HG02970 (cell line): ENCODE data around the gene ENTPD6.
"Not testable (repeated sequence)": the region's sequence is repeated elsewhere in the genome, so short reads cannot be mapped to it uniquely, and the experiment has no call there.

ENCODE experiments used
- ATAC-seq: cut with Tn5 transposase; IDR thresholded peaks from one replicate; pipeline ENCODE4 v1.9.1; 2021; ENCODE audit warnings: mild to moderate bottlenecking, moderate library complexity, moderate number of reproducible peaks; ENCODE audit not compliant: unreplicated experiment, low FRiP score

Gene ENTPD6

GRCh38 chr20:25221592-25222460, 26.3 kb downstream of the ENTPD6 start:
- ATAC-seq = no peak

- ATAC-seq = no peak
Measured at GRCh38 chr20:25222461-25223178, 27.1 kb downstream of the ENTPD6 start.

DNA sequence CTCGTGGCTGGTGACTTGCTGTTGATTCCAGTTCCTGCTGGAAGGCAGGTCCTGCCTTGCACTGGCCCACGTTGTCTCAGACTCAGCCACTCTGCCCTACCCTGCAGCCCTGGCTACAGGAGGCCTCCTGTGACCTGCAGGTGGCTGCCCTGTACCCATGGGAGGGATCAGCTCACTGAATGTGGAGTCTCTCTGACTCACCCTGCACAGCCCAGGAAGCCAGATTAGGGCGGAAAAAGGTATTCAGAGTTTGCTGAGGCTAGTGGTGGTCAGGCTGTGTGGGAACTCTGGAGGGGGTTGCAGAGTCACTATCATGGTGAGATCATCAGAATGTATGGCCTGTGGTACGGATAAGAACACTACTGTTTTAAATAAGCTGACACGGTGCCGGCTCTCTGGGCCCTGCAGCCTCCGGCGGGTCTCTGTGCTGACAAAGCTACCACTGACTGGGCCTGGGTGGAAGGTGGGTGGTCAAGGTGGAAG, 27.7 kb downstream of the ENTPD6 start:
- ATAC-seq = no peak

DNA sequence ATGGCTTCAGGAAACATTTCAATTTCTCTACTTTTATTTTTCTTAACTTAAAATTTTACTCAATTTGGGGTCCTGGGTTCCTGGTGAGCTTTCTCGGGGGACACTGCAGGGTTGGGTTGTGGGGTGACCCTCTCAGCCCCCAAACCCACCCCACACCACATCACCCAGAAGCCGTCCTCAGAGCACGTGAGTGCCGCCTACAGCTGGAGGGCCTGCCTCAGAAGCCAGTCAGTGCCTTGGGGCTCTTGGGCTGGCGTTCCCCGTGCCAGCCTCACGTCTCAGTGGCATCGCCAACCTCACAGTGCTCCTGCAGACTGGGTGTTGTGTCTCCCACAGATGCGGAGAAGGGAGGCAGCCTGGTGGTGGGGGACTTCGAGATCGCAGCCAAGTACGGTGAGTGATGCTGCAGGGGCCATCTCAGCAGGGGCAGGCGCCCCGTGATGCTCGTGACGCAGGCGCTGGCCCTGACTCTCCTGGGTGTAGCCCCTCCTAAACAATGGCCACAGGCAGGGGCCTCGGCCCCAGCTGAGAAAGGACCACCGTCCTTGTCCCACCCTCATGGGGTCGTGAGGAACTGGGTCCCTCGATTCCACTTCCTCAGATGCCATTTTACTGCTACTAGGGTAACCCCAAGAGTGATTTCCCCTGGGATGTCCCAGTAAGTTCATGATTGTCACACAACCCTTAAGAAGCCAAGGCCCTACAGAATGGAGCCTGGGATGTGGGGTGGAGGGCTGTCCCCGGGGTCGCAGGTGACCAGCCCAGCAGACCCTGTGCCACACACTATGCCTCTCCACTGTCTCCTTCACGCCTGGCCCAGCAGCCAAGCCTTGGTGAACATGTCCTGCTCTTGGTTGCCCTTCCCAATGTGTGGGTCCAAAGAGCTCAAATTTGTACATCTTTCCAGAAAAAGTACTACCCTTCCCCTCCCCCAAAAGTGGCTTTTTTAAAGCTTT, 28.5 kb downstream of the ENTPD6 start:
- ATAC-seq = no peak

- ATAC-seq = no peak
Measured at GRCh38 chr20:25224941-25225340, 29.4 kb downstream of the ENTPD6 start.

DNA sequence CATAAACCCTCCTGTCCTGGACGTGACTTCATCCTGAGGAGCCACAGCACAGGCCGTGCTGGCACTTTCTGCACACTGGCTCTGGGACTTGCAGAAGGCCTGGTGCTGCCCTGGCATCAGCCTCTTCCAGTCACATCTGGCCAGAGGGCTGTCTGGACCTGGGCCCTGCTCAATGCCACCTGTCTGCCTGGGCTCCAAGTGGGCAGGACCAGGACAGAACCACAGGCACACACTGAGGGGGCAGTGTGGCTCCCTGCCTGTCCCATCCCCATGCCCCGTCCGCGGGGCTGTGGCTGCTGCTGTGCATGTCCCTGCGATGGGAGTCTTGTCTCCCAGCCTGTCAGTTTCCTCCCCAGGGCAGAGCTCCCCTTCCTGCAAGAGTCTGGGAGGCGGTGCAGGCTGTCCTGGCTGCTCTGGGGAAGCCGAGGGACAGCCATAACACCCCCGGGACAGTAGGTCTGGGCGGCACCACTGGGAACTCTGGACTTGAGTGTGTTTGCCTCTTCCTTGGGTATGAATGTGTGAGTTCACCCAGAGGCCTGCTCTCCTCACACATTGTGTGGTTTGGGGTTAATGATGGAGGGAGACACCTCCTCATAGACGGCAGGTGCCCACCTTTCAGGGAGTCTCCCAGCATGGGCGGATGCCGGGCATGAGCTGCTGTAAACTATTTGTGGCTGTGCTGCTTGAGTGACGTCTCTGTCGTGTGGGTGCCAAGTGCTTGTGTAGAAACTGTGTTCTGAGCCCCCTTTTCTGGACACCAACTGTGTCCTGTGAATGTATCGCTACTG, 30.3 kb downstream of the ENTPD6 start:
- no peak for ATAC-seq

GRCh38 chr20:25226433-25227316, 31.2 kb downstream of the ENTPD6 start:
- no peak for ATAC-seq

GRCh38 chr20:25227317-25227831, 31.9 kb downstream of the ENTPD6 start:
- no peak for ATAC-seq

GRCh38 chr20:25229486-25230165, 34.1 kb downstream of the ENTPD6 start:
- ATAC-seq = no peak

GRCh38 chr20:25230166-25230831, 34.8 kb downstream of the ENTPD6 start:
- ATAC-seq = no peak

GRCh38 chr20:25233016-25233772, 37.7 kb downstream of the ENTPD6 start:
- no peak for ATAC-seq

DNA sequence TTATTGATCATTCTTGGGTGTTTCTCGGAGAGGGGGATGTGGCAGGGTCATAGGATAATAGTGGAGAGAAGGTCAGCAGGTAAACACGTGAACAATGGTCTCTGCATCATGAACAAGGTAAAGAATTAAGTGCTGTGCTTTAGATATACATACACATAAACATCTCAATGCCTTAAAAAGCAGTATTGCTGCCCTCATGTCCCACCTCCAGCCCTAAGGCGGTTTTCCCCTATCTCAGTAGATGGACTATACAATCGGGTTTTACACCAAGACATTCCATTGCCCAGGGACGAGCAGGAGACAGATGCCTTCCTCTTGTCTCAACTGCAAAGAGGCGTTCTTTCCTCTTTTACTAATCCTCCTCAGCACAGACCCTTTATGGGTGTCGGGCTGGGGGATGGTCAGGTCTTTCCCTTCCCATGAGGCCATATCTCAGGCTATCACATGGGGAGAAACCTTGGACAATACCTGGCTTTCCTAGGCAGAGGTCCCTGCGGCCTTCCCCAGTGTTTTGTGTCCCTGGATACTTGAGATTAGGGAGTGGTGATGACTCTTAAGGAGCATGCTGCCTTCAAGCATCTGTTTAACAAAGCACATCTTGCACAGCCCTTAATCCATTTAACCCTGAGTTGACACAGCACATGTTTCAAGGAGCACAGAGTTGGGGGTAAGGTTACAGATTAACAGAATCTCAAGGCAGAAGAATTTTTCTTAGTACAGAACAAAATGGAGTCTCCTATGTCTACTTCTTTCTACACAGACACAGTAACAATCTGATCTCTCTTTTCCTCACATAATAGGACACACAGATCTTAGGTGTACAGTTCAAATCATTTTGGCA, 38.7 kb downstream of the ENTPD6 start:
- ATAC-seq = not testable (repeated sequence)

GRCh38 chr20:25236450-25237304, 41.2 kb downstream of the ENTPD6 start:
- ATAC-seq = no peak

- no peak for ATAC-seq
Measured at GRCh38 chr20:25237610-25238318, 42.3 kb downstream of the ENTPD6 start.
